Measurements from ENCODE around the gene MLYCD. TPM values are rescaled to one million over a fixed set of nuclear protein-coding genes. Genes with fewer than 3 reads are reported as not detected.

Gene MLYCD
- total RNA-seq, 1 donor from 2014 or later = 7.4 TPM

- Mint-ChIP-seq H3K36me3 (no peaks in the 10 kb centered on the region), H3K27me3 (ENCODE audit: low read depth) (peaks cover 1% of the 10 kb centered on the region), H3K27ac (no peak overlapping the region), H3K4me3 (no peak overlapping the region), H3K4me1 (peaks cover 16% of the 10 kb centered on the region), H3K9me3 (no peaks in the 10 kb centered on the region)
- peak; percentile 87 for TF ChIP-seq CTCF (IDR thresholded peaks at IDR 0.05; ENCODE audit: unreplicated experiment)
- peak; percentile 52 to 86 for DNase-seq (ENCODE audit: low spot score in 2 of 2, unreplicated experiment in 2 of 2)
Observed at GRCh38 chr16:83956336-83957289, 57.7 kb downstream of the MLYCD start.

GRCh38 chr16:83957296-83957855 is 58.5 kb downstream of the MLYCD start:
- Mint-ChIP-seq H3K9me3 (no peaks in the 10 kb centered on the region), H3K36me3 (no peaks in the 10 kb centered on the region), H3K27me3 (ENCODE audit: low read depth) (peaks cover 1% of the 10 kb centered on the region), H3K27ac (no peak overlapping the region), H3K4me3 (no peak overlapping the region), H3K4me1 (peaks cover 16% of the 10 kb centered on the region)
- no peak for TF ChIP-seq CTCF (IDR thresholded peaks at IDR 0.05; ENCODE audit: unreplicated experiment)
- DNase-seq (ENCODE audit: low spot score in 2 of 2, unreplicated experiment in 2 of 2) = no peak

GRCh38 chr16:83958137-83958845 is 59.4 kb downstream of the MLYCD start:
- TF ChIP-seq CTCF (IDR thresholded peaks at IDR 0.05; ENCODE audit: unreplicated experiment) = no peak
- H3K4me3 Mint-ChIP-seq = no peak overlapping the region
- H3K27ac Mint-ChIP-seq = no peak overlapping the region
- H3K4me1 Mint-ChIP-seq = peaks cover 14% of the 10 kb centered on the region
- peaks cover 1% of the 10 kb centered on the region for H3K27me3 Mint-ChIP-seq (ENCODE audit: low read depth)
- no peaks in the 10 kb centered on the region for H3K36me3 Mint-ChIP-seq
- no peak for DNase-seq (ENCODE audit: low spot score in 2 of 2, unreplicated experiment in 2 of 2)
- H3K9me3 Mint-ChIP-seq = no peaks in the 10 kb centered on the region

- DNase-seq (ENCODE audit: low spot score in 2 of 2, unreplicated experiment in 2 of 2) = no peak
- no peaks in the 10 kb centered on the region for H3K9me3 Mint-ChIP-seq
- H3K27ac Mint-ChIP-seq = no peak overlapping the region
- H3K36me3 Mint-ChIP-seq = no peaks in the 10 kb centered on the region
- peaks cover 8% of the 10 kb centered on the region for H3K4me1 Mint-ChIP-seq
- peaks cover 1% of the 10 kb centered on the region for H3K27me3 Mint-ChIP-seq (ENCODE audit: low read depth)
- TF ChIP-seq CTCF (IDR thresholded peaks at IDR 0.05; ENCODE audit: unreplicated experiment) = no peak
- H3K4me3 Mint-ChIP-seq = no peak overlapping the region
Observed at GRCh38 chr16:83958846-83959565, 60.1 kb downstream of the MLYCD start.

GRCh38 chr16:83959656-83960434 is 60.9 kb downstream of the MLYCD start:
- no peak for DNase-seq (ENCODE audit: low spot score in 2 of 2, unreplicated experiment in 2 of 2)
- no peaks in the 10 kb centered on the region for H3K4me1 Mint-ChIP-seq
- no peak for TF ChIP-seq CTCF (IDR thresholded peaks at IDR 0.05; ENCODE audit: unreplicated experiment)
- no peaks in the 10 kb centered on the region for H3K9me3 Mint-ChIP-seq
- no peak overlapping the region for H3K27ac Mint-ChIP-seq
- no peaks in the 10 kb centered on the region for H3K36me3 Mint-ChIP-seq
- no peaks in the 10 kb centered on the region for H3K27me3 Mint-ChIP-seq (ENCODE audit: low read depth)
- no peak overlapping the region for H3K4me3 Mint-ChIP-seq

All from mesothelial cell of epicardium (in vitro differentiated cells).